Measurements from ENCODE around the gene PCCA. TPM values are rescaled to one million over a fixed set of nuclear protein-coding genes. Genes with fewer than 3 reads are reported as not detected.

The PCCA gene
- total RNA-seq, 1 donor from 2014 or later, result 3.6 TPM

DNA sequence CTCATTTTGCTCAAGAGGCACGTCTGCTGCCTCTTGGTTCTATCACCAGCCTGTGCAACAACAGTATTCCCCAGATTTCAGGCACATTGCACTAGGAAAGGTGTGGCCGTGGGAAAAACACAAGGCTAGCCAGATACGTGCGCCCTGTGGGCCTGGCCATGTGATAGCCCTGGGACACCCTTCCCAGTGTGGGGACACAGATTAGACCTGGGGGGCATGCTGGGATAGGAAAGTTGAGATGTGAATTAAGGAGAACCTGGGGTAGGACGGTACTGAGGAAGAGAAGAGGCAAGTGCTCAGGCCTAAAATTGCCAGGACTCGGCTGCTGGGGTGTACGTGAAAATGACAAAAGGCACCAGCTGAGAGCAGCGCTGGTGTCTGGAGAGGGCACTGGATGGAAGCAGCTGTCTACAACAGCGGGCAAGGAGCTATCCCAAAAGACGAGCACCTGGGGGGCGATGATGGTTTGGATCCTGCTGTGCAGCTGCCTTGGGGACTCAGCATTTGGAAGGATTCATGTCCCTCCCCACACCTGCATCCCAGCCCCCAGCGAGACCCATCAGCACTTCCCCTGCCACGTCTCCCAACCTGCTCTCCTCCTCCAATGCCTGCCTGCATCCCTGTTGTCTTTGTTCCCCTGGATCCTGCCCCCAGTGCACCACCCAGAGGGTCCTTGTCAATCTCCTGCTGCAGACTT lies 445.4 kb downstream of the PCCA start:
- no peak for DNase-seq (ENCODE audit: low spot score in 2 of 2)
- TF ChIP-seq, protein P1, sequence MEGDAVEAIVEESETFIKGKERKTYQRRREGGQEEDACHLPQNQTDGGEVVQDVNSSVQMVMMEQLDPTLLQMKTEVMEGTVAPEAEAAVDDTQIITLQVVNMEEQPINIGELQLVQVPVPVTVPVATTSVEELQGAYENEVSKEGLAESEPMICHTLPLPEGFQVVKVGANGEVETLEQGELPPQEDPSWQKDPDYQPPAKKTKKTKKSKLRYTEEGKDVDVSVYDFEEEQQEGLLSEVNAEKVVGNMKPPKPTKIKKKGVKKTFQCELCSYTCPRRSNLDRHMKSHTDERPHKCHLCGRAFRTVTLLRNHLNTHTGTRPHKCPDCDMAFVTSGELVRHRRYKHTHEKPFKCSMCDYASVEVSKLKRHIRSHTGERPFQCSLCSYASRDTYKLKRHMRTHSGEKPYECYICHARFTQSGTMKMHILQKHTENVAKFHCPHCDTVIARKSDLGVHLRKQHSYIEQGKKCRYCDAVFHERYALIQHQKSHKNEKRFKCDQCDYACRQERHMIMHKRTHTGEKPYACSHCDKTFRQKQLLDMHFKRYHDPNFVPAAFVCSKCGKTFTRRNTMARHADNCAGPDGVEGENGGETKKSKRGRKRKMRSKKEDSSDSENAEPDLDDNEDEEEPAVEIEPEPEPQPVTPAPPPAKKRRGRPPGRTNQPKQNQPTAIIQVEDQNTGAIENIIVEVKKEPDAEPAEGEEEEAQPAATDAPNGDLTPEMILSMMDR (IDR thresholded peaks at IDR 0.05), result no peak
- intact Hi-C loops (cut with DNase I), result no loop called here

GRCh38 chr13:100534911-100535310 lies 446.0 kb downstream of the PCCA start:
- TF ChIP-seq, protein P1 (IDR thresholded peaks at IDR 0.05), result no peak
- no peak overlapping the region for H3K27ac ChIP-seq
- H3K27me3 ChIP-seq, result no peaks in the 10 kb centered on the region
- intact Hi-C loops (cut with DNase I), result no loop called here
- no peaks in the 10 kb centered on the region for H3K4me1 ChIP-seq
- H3K9me3 ChIP-seq, result no peaks in the 10 kb centered on the region
- DNase-seq (ENCODE audit: low spot score in 2 of 2), result no peak
- no peak overlapping the region for H3K4me3 ChIP-seq
- peaks cover 0 to 25% of the 10 kb centered on the region in 2 donors for H3K36me3 ChIP-seq

More for the DNA sequence above, 445.4 kb downstream of the PCCA start:
- Histone ChIP-seq H3K36me3 (peaks cover 3 to 25% of the 10 kb centered on the region in 2 donors), H3K27me3 (no peaks in the 10 kb centered on the region), H3K4me1 (no peaks in the 10 kb centered on the region), H3K9me3 (no peaks in the 10 kb centered on the region), H3K27ac (no peak overlapping the region), H3K4me3 (no peak overlapping the region)

DNA sequence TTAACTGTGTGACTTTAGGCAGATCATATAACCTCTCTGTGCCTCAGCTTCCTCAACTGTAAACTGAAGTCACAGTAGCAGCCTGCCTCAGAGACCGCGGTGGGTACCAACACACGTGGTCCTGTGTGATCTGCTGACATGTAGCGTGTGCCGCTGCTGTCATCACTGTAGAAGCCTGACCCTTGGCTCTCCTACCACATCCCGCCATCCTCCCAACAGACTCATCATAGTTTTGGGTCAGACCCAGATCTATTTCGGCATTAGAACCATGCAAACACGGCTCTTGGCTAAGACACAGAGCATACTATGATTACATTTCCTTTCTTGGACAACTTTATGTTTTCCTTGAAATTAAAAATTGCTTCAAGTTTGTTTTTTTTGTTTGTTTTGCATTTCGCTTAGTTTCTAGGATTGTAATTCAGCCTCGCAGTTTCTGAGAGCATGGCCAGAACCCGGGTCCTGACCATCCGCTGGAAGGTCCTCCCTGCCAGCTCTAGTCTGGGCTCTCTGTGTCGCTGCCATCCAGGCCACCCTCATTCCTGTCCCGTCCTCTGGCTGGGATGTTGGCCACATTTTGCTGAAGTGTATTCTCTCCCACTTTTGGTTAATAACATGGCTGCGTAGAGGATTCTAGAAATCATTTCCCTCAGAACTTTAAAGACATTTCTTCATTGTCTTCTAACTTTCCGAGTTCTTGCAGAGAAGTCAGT lies 446.7 kb downstream of the PCCA start:
- intact Hi-C loops (cut with DNase I), result no loop called here
- no peaks in the 10 kb centered on the region for H3K27me3 ChIP-seq
- no peaks in the 10 kb centered on the region for H3K4me1 ChIP-seq
- H3K27ac ChIP-seq, result peak overlapping the region in 1 of 2 donors; percentile 18
- H3K36me3 ChIP-seq, result peaks cover 0 to 22% of the 10 kb centered on the region in 2 donors
- TF ChIP-seq, protein P1 (IDR thresholded peaks at IDR 0.05), result no peak
- H3K4me3 ChIP-seq, result no peak overlapping the region
- H3K9me3 ChIP-seq, result no peaks in the 10 kb centered on the region
- peak in 1 of 2 donors; percentile 24 for DNase-seq (ENCODE audit: low spot score in 2 of 2)

DNA sequence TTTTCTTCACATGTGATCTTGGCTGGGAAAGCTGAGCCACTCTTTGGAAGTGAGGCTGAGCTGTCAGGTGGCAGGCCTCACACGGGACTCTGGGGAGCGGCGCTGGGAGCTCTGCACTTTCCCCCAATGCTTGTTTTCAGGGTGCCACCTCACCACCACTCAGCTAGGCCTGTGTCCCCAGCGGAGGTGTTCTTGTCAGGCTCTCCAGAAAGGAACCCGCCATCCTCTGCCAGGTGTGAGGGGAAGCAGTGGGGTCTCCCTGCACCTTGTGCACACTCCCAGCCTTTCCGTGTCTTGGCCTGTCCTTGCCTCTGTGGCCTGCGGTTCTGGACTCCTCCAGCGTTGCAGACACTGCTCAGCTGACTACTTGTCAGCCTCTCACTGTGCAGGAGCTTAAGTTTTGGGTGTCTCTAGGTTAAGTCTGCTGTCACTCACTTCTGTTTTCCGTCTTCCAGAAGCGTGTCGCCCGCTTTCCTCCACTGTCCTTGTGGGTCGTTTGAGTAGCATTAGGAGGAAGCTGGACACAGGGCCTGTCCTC lies 447.8 kb downstream of the PCCA start:
- Histone ChIP-seq H3K36me3 (peaks cover 0 to 14% of the 10 kb centered on the region in 2 donors), H3K4me1 (no peaks in the 10 kb centered on the region), H3K9me3 (no peaks in the 10 kb centered on the region), H3K27ac (no peak overlapping the region), H3K4me3 (no peak overlapping the region), H3K27me3 (no peaks in the 10 kb centered on the region)
- intact Hi-C loops (cut with DNase I), result no loop called here
- DNase-seq (ENCODE audit: low spot score in 2 of 2), result no peak
- TF ChIP-seq, protein P1 (IDR thresholded peaks at IDR 0.05), result no peak

DNA sequence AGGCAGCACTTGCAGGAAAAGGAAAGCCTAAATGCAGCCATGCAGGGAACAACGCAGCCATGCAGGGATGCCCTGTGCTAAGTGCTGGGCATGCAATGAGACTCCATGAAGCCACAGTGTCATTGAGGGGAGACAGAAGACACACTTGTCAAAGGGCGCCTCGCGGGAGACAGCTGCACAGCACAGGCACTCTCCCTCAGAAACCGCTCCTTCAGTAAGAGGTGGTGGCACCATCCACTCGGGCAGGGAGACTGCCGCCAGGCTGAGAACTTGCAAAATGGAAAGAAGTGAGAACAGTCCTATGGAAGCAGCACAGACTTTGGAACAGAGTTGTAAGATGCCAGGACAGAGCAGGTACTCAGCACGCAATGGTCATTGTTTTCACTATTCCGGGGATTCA lies 448.6 kb downstream of the PCCA start:
- Histone ChIP-seq H3K27ac (no peak overlapping the region), H3K27me3 (no peaks in the 10 kb centered on the region), H3K36me3 (peaks cover 0 to 6% of the 10 kb centered on the region in 2 donors), H3K4me3 (no peak overlapping the region), H3K9me3 (no peaks in the 10 kb centered on the region), H3K4me1 (no peaks in the 10 kb centered on the region)
- intact Hi-C loops (cut with DNase I), result no loop called here
- DNase-seq (ENCODE audit: low spot score in 2 of 2), result no peak
- TF ChIP-seq, protein P1 (IDR thresholded peaks at IDR 0.05), result no peak
